HuH-7.5 (cell line): Measurements from ENCODE around the gene PWWP2A.
"Not testable (repeated sequence)": the region's sequence is repeated elsewhere in the genome, so short reads cannot be mapped to it uniquely, and the experiment has no call there.

Source experiments
- DNase-seq: peaks from one replicate; pipeline ENCODE4 v3.0.0; 2011; ENCODE audit warnings: low spot score

The PWWP2A gene

GRCh38 chr5:160071916-160072315 lies 47.3 kb downstream of the PWWP2A start:
- no peak for DNase-seq

- DNase-seq: no peak
These were observed 47.7 kb downstream of the PWWP2A start for GRCh38 chr5:160071516-160071915.

- DNase-seq: not testable (repeated sequence)
These were observed 50.1 kb downstream of the PWWP2A start for GRCh38 chr5:160069120-160069519.

GRCh38 chr5:160064995-160065614 lies 54.1 kb downstream of the PWWP2A start:
- DNase-seq: peak; percentile 24

GRCh38 chr5:160064417-160064810 lies 54.8 kb downstream of the PWWP2A start:
- DNase-seq: peak; percentile 8

GRCh38 chr5:160061770-160062169 lies 57.5 kb downstream of the PWWP2A start:
- DNase-seq: no peak

- no peak for DNase-seq
These were observed 59.2 kb downstream of the PWWP2A start for GRCh38 chr5:160060001-160060400.

- DNase-seq: no peak
These were observed 62.0 kb downstream of the PWWP2A start for GRCh38 chr5:160057256-160057655.

- no peak for DNase-seq
These were observed 64.4 kb downstream of the PWWP2A start for GRCh38 chr5:160054831-160055230.

- no peak for DNase-seq
These were observed 65.2 kb downstream of the PWWP2A start for GRCh38 chr5:160054047-160054446.

GRCh38 chr5:160049099-160049498 lies 70.2 kb downstream of the PWWP2A start:
- DNase-seq: no peak

- DNase-seq: no peak
These were observed 71.1 kb downstream of the PWWP2A start for GRCh38 chr5:160048131-160048530.

- no peak for DNase-seq
These were observed 71.8 kb downstream of the PWWP2A start for GRCh38 chr5:160047423-160047822.

GRCh38 chr5:160044967-160045366 lies 74.3 kb downstream of the PWWP2A start:
- DNase-seq: no peak

GRCh38 chr5:160044391-160044804 lies 74.9 kb downstream of the PWWP2A start:
- no peak for DNase-seq

- DNase-seq: no peak
These were observed 76.6 kb downstream of the PWWP2A start for GRCh38 chr5:160042671-160043070.
